Neural crest cell (in vitro differentiated cells): ENCODE data around the gene SERPIND1. TPM values are rescaled to one million over a fixed set of nuclear protein-coding genes. Genes with fewer than 3 reads are reported as not detected.
"Not testable (repeated sequence)": the region's sequence is repeated elsewhere in the genome, so short reads cannot be mapped to it uniquely, and the experiment has no call there.

ENCODE experiments used
- DNase-seq: peaks from one replicate; pipeline ENCODE4 v3.0.0; 2021; ENCODE audit warnings: low read depth, mixed read lengths, low spot score
- H3K27ac Mint-ChIP-seq: one replicate; pipeline ENCODE4 v1.8.0; 2021; ENCODE audit warnings: mild to moderate bottlenecking, mixed read lengths; ENCODE audit not compliant: unreplicated experiment
- H3K27me3 Mint-ChIP-seq: 2 replicates; pipeline ENCODE4 v1.8.0; 2021; ENCODE audit warnings: low read depth, mild to moderate bottlenecking, mixed read lengths
- H3K36me3 Mint-ChIP-seq: 2 replicates; pipeline ENCODE4 v1.8.0; 2021; ENCODE audit warnings: low read depth, mild to moderate bottlenecking, mixed read lengths
- H3K4me1 Mint-ChIP-seq: 2 replicates; pipeline ENCODE4 v1.8.0; 2021; ENCODE audit warnings: mixed read lengths
- H3K4me3 Mint-ChIP-seq: one replicate; pipeline ENCODE4 v1.8.0; 2021; ENCODE audit warnings: mild to moderate bottlenecking, mixed read lengths
- H3K9me3 Mint-ChIP-seq: 2 replicates; pipeline ENCODE4 v1.8.0; 2021; ENCODE audit warnings: mixed read lengths
- total RNA-seq: library from RNA; stranded (reverse); gene quantifications from 2 replicates; pipeline ENCODE4 v1.2.1, GENCODE V29; 2021
- TF ChIP-seq, protein P1 (sequence below): fragments of 200-600 bp; sonication (generic); conservative IDR thresholded peaks from 2 replicates; pipeline ENCODE4 v1.5.0; 2021; ENCODE audit warnings: antibody characterized with exemption, mild to moderate bottlenecking

SERPIND1 gene
- total RNA-seq, 1 donor from 2014 or later = not detected

DNA sequence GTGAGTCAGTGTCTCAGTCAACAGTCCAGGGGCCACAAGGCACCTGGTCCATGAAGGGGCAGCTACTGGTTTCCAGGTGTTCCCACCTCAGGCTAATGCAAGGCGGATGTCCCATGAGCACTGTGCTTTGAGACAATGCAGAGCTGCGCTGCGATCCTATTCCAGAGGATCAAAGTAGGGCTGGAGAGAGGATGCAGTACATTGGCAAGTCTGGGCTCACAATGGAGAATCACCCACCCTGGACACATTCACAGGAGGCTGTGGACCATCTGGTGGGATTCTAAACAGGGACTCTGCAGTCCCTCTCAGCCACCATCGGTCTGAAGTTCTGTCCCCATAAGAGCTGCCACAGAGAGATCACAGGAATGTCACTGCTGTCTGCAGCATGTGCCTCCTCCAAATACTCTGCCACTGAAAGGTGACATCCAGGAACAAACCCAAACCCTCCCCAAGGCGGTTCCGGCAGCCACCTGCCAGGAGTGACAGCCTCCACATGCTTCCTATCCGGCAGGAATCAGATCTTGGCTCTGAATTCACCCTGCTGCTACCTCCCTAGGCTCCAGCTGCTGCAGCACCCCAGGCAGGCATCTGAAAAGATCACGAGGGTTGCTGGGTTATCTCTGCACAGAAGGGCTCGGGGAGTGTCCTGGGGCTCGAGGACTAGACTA, 45.3 kb upstream of the SERPIND1 start:
- Mint-ChIP-seq H3K4me3 (no peak overlapping the region), H3K4me1 (no peaks in the 10 kb centered on the region), H3K9me3 (no peaks in the 10 kb centered on the region), H3K27ac (peak overlapping the region; percentile 62), H3K36me3 (no peaks in the 10 kb centered on the region), H3K27me3 (no peaks in the 10 kb centered on the region)
- TF ChIP-seq, protein P1, sequence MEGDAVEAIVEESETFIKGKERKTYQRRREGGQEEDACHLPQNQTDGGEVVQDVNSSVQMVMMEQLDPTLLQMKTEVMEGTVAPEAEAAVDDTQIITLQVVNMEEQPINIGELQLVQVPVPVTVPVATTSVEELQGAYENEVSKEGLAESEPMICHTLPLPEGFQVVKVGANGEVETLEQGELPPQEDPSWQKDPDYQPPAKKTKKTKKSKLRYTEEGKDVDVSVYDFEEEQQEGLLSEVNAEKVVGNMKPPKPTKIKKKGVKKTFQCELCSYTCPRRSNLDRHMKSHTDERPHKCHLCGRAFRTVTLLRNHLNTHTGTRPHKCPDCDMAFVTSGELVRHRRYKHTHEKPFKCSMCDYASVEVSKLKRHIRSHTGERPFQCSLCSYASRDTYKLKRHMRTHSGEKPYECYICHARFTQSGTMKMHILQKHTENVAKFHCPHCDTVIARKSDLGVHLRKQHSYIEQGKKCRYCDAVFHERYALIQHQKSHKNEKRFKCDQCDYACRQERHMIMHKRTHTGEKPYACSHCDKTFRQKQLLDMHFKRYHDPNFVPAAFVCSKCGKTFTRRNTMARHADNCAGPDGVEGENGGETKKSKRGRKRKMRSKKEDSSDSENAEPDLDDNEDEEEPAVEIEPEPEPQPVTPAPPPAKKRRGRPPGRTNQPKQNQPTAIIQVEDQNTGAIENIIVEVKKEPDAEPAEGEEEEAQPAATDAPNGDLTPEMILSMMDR = no peak
- DNase-seq = no peak

DNA sequence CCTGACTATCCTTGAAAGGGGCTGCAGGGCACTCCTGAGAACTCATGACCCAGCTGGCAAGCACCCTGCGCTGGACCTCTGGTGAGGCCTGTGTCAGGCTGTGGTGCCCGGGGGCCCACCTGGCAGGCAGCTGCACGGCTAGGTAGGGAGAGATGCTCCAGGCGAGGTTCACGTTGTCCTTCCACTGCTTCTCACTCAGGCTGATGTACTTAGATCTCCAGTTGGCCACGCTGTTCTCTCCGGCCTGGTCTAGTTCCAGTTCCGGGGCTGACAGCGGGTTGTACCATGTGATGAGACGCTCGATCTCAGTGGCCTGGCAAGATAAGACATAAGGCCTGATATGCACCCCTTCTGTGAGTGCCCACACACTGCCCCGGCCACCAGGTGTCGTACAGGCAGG, 44.7 kb upstream of the SERPIND1 start:
- TF ChIP-seq, protein P1 = no peak
- DNase-seq = no peak

DNA sequence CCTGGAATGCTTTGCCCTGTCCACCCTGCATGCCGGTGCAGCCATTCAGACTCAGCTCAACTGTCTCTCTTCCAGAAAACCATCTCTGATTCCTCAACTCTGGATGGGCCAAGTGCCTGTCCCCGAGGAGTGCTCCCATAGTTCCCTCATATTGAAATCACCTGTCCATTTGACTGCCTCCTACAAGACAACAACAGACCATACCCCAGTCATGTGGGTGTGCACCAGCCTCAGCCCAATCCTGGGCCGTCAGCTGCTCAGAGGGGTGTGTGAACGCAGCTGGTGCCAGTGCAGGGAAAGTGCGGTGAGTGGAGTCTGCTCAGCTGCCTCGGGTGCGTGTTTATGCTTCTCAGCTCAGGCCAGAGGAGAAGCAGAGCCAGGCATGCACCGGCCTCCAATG, 41.5 kb upstream of the SERPIND1 start:
- H3K27ac Mint-ChIP-seq, H3K4me3 Mint-ChIP-seq: not testable (repeated sequence)

More for the DNA sequence above, 44.7 kb upstream of the SERPIND1 start:
- H3K36me3 Mint-ChIP-seq = no peaks in the 10 kb centered on the region
- H3K27ac Mint-ChIP-seq = no peak overlapping the region
- no peak overlapping the region for H3K4me3 Mint-ChIP-seq
- H3K4me1 Mint-ChIP-seq = no peaks in the 10 kb centered on the region
- H3K27me3 Mint-ChIP-seq = no peaks in the 10 kb centered on the region
- H3K9me3 Mint-ChIP-seq = no peaks in the 10 kb centered on the region

DNA sequence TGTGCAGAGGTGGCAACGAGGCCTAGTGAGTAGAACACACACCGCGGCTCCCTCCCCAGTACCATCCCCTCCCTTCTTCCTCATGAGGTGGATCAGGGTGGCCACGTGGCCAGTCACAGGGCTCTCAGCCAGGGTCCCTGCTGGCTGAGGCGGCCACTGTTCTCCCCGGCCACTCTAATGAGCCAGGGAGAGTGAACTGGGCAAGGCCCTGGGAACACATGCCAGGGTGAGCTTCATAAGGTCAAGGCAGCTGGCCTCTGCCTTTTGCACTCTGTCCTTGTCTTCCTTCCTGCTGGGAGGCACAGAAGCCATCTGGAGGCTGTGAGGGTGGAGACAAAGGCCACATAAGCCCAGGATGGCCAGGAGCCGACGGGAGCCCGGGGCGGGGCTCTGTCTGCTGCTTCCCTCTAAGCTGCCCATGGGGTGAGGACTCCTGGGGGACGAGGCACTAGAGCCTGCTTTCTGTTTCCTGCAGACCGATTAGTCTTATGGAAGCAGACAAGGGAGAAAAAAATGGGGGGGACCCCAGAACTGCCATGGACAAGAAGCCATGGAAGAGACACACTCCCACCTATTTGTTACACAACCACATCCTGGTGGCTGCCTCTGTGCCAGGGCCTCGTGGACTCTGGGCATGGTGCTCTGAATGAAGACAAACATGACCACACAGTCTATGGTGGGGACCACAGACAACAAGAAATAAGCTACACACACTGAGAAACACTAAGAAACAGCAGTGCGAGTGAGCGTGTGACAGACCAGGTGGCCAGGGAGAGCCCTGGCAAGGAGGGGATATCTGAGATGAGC, 38.4 kb upstream of the SERPIND1 start:
- not testable (repeated sequence) for H3K4me3 Mint-ChIP-seq, DNase-seq, H3K9me3 Mint-ChIP-seq, H3K4me1 Mint-ChIP-seq, H3K27me3 Mint-ChIP-seq
- Mint-ChIP-seq H3K27ac (peak overlapping the region; percentile 83), H3K36me3 (peaks cover 18% of the 10 kb centered on the region)

More for the DNA sequence above, 41.5 kb upstream of the SERPIND1 start:
- H3K27me3 Mint-ChIP-seq, DNase-seq, H3K4me1 Mint-ChIP-seq, H3K36me3 Mint-ChIP-seq, H3K9me3 Mint-ChIP-seq: not testable (repeated sequence)

DNA sequence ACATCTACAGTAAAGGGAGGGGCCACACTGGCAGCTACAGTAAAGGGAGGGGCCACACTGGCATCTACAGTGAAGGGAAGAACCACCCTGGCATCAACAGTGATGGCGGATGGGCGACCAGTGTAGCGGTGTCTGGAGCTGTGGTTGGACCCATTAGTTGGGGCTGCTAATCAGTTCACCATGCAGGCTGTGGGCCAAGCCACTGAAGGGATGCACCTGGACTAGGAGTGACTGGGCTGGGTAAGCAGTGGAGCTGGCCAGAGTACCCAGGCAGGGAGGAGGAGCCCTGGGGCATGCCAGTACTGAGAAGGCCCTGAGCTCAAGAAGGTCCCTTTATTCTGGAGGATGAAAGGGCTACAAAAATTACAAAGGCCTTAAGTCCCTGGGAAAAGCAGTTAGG, 37.0 kb upstream of the SERPIND1 start:
- not testable (repeated sequence) for H3K27me3 Mint-ChIP-seq, H3K4me3 Mint-ChIP-seq, DNase-seq, H3K27ac Mint-ChIP-seq, H3K4me1 Mint-ChIP-seq, H3K9me3 Mint-ChIP-seq
- peaks cover 31% of the 10 kb centered on the region for H3K36me3 Mint-ChIP-seq

DNA sequence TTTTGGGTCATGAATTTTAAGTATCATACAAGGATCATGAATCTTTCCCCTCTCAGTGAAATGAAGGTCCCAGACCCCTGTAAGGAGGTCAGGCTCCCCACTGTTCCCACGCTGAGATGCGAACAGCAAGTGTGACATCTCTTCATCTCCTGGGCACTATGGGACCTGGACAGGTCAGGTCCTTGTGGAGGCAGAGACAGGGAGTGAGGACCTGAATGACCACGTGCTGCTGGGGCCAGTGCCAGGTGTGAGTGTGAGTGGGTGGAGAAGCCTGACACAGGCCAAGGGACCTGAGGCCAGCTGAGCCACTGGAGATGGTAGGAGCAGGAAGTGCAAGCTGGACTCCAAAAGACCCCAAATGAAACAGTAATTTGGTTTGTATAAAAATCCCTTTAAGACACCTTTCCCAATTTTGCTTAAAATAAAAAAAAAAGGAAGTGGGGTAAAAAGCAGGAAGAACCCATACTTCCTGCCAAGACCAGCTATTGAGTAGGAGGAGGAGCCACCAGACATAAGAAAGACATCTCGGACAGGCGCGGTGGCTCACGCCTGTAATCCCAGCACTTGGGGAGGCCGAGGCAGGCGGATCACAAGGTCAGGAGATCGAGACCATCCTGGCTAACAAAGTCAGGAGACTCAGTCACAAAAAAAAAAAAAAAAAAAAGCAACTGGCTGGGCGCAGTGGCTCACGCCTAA, 35.4 kb upstream of the SERPIND1 start:
- Mint-ChIP-seq H3K4me1 (no peaks in the 10 kb centered on the region), H3K27ac (no peak overlapping the region), H3K4me3 (no peak overlapping the region), H3K9me3 (peaks cover 8% of the 10 kb centered on the region), H3K27me3 (no peaks in the 10 kb centered on the region), H3K36me3 (peaks cover 38% of the 10 kb centered on the region)
- TF ChIP-seq, protein P1 = no peak
- DNase-seq = no peak
